Measurements from ENCODE around the gene RNF225. TPM values are rescaled to one million over a fixed set of nuclear protein-coding genes. Genes with fewer than 3 reads are reported as not detected.

The RNF225 gene
- total RNA-seq, 1 donor from 2014 or later = not detected

Small RNA genes within 50 kb of the gene (microRNA-seq; reads per million reads assigned to microRNA genes)
- gene MIR4754 = not detected

Other genes starting within 250 kb of the RNF225 start
- 6.5 TPM for gene ZNF329, start 244.9 kb upstream of the RNF225 start, total RNA-seq
- gene ZNF274, start 212.6 kb upstream of the RNF225 start, total RNA-seq = 17.4 TPM
- gene ZNF544, start 166.7 kb upstream of the RNF225 start, total RNA-seq = 24.9 TPM
- 4.6 TPM for gene ZNF8, start 116.7 kb upstream of the RNF225 start, total RNA-seq
- 20.0 TPM for gene ERVK3-1, start 90.3 kb upstream of the RNF225 start, total RNA-seq
- 1.7 TPM for gene ZSCAN22, start 68.7 kb upstream of the RNF225 start, total RNA-seq
- gene A1BG, start 42.2 kb upstream of the RNF225 start, total RNA-seq = 4.1 TPM
- gene ZNF497, start 32.9 kb upstream of the RNF225 start, total RNA-seq = 0.30 TPM
- 0.13 TPM for gene ZNF837, start 14.6 kb upstream of the RNF225 start, total RNA-seq
- gene RPS5, start 8.4 kb upstream of the RNF225 start, total RNA-seq = 481 TPM
- gene ZNF584, start 13.0 kb downstream of the RNF225 start, total RNA-seq = 16.1 TPM
- 4.6 TPM for gene ZNF132, start 44.5 kb downstream of the RNF225 start, total RNA-seq
- gene ZNF324B, start 56.0 kb downstream of the RNF225 start, total RNA-seq = 2.6 TPM
- 5.1 TPM for gene ZNF324, start 71.4 kb downstream of the RNF225 start, total RNA-seq
- 4.6 TPM for gene ZNF446, start 80.7 kb downstream of the RNF225 start, total RNA-seq
- 3.8 TPM for gene SLC27A5, start 116.3 kb downstream of the RNF225 start, total RNA-seq
- gene ZBTB45, start 124.2 kb downstream of the RNF225 start, total RNA-seq = 7.9 TPM
- gene TRIM28, start 148.4 kb downstream of the RNF225 start, total RNA-seq = 132 TPM
- 115 TPM for gene CHMP2A, start 159.4 kb downstream of the RNF225 start, total RNA-seq
- 116 TPM for gene UBE2M, start 163.0 kb downstream of the RNF225 start, total RNA-seq
- gene MZF1, start 177.7 kb downstream of the RNF225 start, total RNA-seq = 9.2 TPM